ENCODE measurements around the gene NRF1. TPM values are rescaled to one million over a fixed set of nuclear protein-coding genes. Genes with fewer than 3 reads are reported as not detected.

The NRF1 gene
- total and polyA plus RNA-seq, 2 of the 8 experiments (the other 6 are each of a cell fraction or from before 2014, with no cell fraction given) = 18.2 to 21.4 TPM

- Histone ChIP-seq H2BK5ac (ENCODE audit: low read depth, low read length) (no peak overlapping the region), H4K8ac (ENCODE audit: extremely low read depth, insufficient read depth, low read length) (no peak overlapping the region), H2BK15ac (ENCODE audit: low read length) (no peak overlapping the region), H4K91ac (replicated peaks; ENCODE audit: insufficient read length, low read length) (no peak overlapping the region), H3K23me2 (ENCODE audit: low read depth, low read length) (no peaks in the 10 kb centered on the region), H3K23ac (ENCODE audit: insufficient read length) (no peak overlapping the region), H3K36me3 (ENCODE audit: control insufficient read depth in 2 of 4, insufficient read depth in 4 of 4, low read length in 3 of 4) (no peaks in the 10 kb centered on the region), H3K9ac (replicated peaks in 1 of 4; ENCODE audit: extremely low read depth in 1 of 4, low read depth in 3 of 4, low read length in 3 of 4) (no peak overlapping the region), H3K4me2 (ENCODE audit: insufficient read depth in 1 of 2, low read depth in 2 of 2, low read length in 2 of 2) (no peak overlapping the region), H3K9me3 (ENCODE audit: insufficient read depth in 2 of 2, low read depth in 1 of 2, low read length in 1 of 2) (no peaks in the 10 kb centered on the region), H4K20me1 (replicated peaks in 1 of 2; ENCODE audit: control insufficient read depth in 1 of 2, insufficient read depth in 2 of 2, low read length in 2 of 2) (peaks cover 0 to 5% of the 10 kb centered on the region in 2 experiments), H2AK5ac (ENCODE audit: low read depth, low read length) (no peak overlapping the region), H2AFZ (ENCODE audit: low read length) (no peak overlapping the region), H3K4me1 (replicated peaks in 1 of 4; ENCODE audit: control insufficient read depth in 3 of 4, insufficient read depth in 4 of 4, low read length in 3 of 4) (peaks cover 3 to 6% (median 4%) of the 10 kb centered on the region in 4 experiments; a peak in 6 of 7 replicates), H3K27ac (ENCODE audit: low read depth, low read length) (no peak overlapping the region), H3K4me3 (ENCODE audit: extremely low read depth in 1 of 4, insufficient read depth in 2 of 4, low read depth in 3 of 4, low read length in 4 of 4) (no peak overlapping the region), H2BK20ac (ENCODE audit: low read length) (no peak overlapping the region), H3K79me2 (ENCODE audit: control insufficient read depth in 1 of 2, insufficient read depth in 2 of 2, low read length in 2 of 2) (peaks cover 0 to 28% of the 10 kb centered on the region in 2 experiments; a peak in 2 of 4 replicates), H3K79me1 (ENCODE audit: low read depth, low read length) (peaks cover 2% of the 10 kb centered on the region; the same call in 1 of the 2 replicates), H4K5ac (ENCODE audit: insufficient read length, low read depth, low read length) (no peak overlapping the region), H3K14ac (ENCODE audit: insufficient read length) (no peak overlapping the region), H3K18ac (ENCODE audit: extremely low read depth, low read length) (no peak overlapping the region), H3K4ac (replicated peaks; ENCODE audit: insufficient read length, low read depth, low read length) (no peak overlapping the region), H3K27me3 (replicated peaks in 1 of 4; ENCODE audit: control insufficient read depth in 3 of 4, extremely low read depth in 1 of 4, insufficient read depth in 3 of 4, low read length in 3 of 4) (no peaks in the 10 kb centered on the region), H3K56ac (replicated peaks; ENCODE audit: insufficient read length, low read depth, low read length) (no peak overlapping the region), H2BK120ac (replicated peaks; ENCODE audit: low read depth, low read length) (no peak overlapping the region), H2BK12ac (ENCODE audit: low read depth, low read length) (no peak overlapping the region)
- 78% methylated on average over 2 of the region's 2 CpGs; no CpG with 5 or more reads in 1 of the 2 experiments for WGBS, 2 experiments (ENCODE audit: extremely low coverage in 1 of 2, insufficient coverage in 1 of 2, insufficient read length in 1 of 2, insufficient replicate concordance in 2 of 2, low coverage in 1 of 2, low lambda C conversion rate in 2 of 2, missing lambda C conversion rate in 1 of 2)
- ChIA-PET CTCF (ENCODE audit: partially characterized antibody) (interaction anchor here (0.6 to 3.3 kb wide), 12 partner anchors 11 to 277 kb away, joined by 3 to 32 read pairs (median 5); no protein-coding TSS in a partner anchor), POLR2A (ENCODE audit: partially characterized antibody) (interaction anchor here (1.7 kb wide), 1 partner anchor 81 kb away, joined by 6 read pairs; no protein-coding TSS in a partner anchor)
- DNase-seq (ENCODE audit: low read depth in 1 of 2, low spot score in 2 of 2) (no peak), FAIRE-seq (no peak)
- peak; percentile 43 to 53 for TF ChIP-seq RAD21 (IDR thresholded peaks at IDR 0.05 in 1 of 2, conservative IDR thresholded peaks at IDR 0.05 in 1 of 2; ENCODE audit: low read depth in 2 of 2, low read length in 2 of 2)
- no peak for TF ChIP-seq EGR1 (IDR thresholded peaks at IDR 0.05; ENCODE audit: borderline replicate concordance, low read depth, low read length)
- no peak for TF ChIP-seq TEAD4 (IDR thresholded peaks at IDR 0.05; ENCODE audit: low read depth, low read length)
- TF ChIP-seq, protein P1, sequence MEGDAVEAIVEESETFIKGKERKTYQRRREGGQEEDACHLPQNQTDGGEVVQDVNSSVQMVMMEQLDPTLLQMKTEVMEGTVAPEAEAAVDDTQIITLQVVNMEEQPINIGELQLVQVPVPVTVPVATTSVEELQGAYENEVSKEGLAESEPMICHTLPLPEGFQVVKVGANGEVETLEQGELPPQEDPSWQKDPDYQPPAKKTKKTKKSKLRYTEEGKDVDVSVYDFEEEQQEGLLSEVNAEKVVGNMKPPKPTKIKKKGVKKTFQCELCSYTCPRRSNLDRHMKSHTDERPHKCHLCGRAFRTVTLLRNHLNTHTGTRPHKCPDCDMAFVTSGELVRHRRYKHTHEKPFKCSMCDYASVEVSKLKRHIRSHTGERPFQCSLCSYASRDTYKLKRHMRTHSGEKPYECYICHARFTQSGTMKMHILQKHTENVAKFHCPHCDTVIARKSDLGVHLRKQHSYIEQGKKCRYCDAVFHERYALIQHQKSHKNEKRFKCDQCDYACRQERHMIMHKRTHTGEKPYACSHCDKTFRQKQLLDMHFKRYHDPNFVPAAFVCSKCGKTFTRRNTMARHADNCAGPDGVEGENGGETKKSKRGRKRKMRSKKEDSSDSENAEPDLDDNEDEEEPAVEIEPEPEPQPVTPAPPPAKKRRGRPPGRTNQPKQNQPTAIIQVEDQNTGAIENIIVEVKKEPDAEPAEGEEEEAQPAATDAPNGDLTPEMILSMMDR (IDR thresholded peaks at IDR 0.05; ENCODE audit: control extremely low read depth in 1 of 3, insufficient read depth in 1 of 3, low read depth in 1 of 3, low read length in 3 of 3) = peak in 1 of 3 experiments; percentile 8; a peak in 1 of 4 replicates
- no peak for TF ChIP-seq HDAC6 (IDR thresholded peaks at IDR 0.05; ENCODE audit: low read depth, low read length)
- no peak for TF ChIP-seq SUZ12 (IDR thresholded peaks at IDR 0.05; ENCODE audit: low read length)
Observed at GRCh38 chr7:129644634-129645230, 33.2 kb downstream of the NRF1 start.
